ENCODE results near the gene TICAM2. TPM values are rescaled to one million over a fixed set of nuclear protein-coding genes. Genes with fewer than 3 reads are reported as not detected.

TICAM2 gene
- total and polyA plus RNA-seq, 5 experiments from 2014 or later: 1.5 TPM; not detected in 4

GRCh38 chr5:115579747-115580173, 22.5 kb downstream of the TICAM2 start:
- POLR2A ChIA-PET: no interaction called here
- DNase-seq (no peak), ATAC-seq (no peak)
- H3K9me3 Mint-ChIP-seq: peaks cover 0 to 4% (median 0%) of the 10 kb centered on the region in 9 donors
- H3K4me1 Mint-ChIP-seq: peaks cover 0 to 5% (median 0%) of the 10 kb centered on the region in 4 donors
- H3K27ac Mint-ChIP-seq: no peak overlapping the region
- H3K4me3 Mint-ChIP-seq: no peak overlapping the region
- peaks cover 0 to 5% (median 2%) of the 10 kb centered on the region in 3 donors for H3K36me3 Mint-ChIP-seq
- H3K27me3 Mint-ChIP-seq: no peaks in the 10 kb centered on the region

GRCh38 chr5:115579216-115579615, 23.1 kb downstream of the TICAM2 start:
- H3K4me1 Mint-ChIP-seq: peaks cover 0 to 5% (median 0%) of the 10 kb centered on the region in 4 donors
- no peak overlapping the region for H3K27ac Mint-ChIP-seq
- POLR2A ChIA-PET: no interaction called here
- H3K36me3 Mint-ChIP-seq: peaks cover 0 to 5% (median 2%) of the 10 kb centered on the region in 3 donors
- H3K4me3 Mint-ChIP-seq: no peak overlapping the region
- no peak for DNase-seq
- peaks cover 0 to 2% (median 0%) of the 10 kb centered on the region in 5 donors for H3K27me3 Mint-ChIP-seq
- peaks cover 0 to 4% (median 0%) of the 10 kb centered on the region in 9 donors for H3K9me3 Mint-ChIP-seq
- no peak for ATAC-seq

DNA sequence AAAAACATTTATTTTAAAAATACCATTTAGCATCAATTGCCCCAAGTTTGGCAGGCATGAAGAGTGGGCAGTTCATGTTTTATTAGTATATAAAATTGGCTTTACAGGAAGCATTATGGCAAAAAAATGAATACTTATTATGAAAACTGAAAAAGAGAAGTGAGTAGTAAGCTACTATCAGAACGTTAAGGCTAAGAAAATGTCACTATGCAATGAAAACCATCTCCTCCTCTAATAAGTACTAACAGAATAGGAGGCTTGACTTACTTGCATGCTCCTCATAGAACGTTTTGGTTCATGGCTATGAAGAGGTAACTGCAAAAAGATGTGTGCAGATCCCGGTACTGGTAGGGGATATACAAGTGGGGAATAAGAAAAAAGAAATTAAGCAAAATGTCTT, 23.6 kb downstream of the TICAM2 start:
- H3K4me3 Mint-ChIP-seq: no peak overlapping the region
- peaks cover 0 to 5% (median 0%) of the 10 kb centered on the region in 4 donors for H3K4me1 Mint-ChIP-seq
- H3K27me3 Mint-ChIP-seq: peaks cover 0 to 2% (median 0%) of the 10 kb centered on the region in 5 donors
- H3K9me3 Mint-ChIP-seq: peaks cover 0 to 4% (median 0%) of the 10 kb centered on the region in 9 donors
- DNase-seq (no peak), ATAC-seq (no peak)
- POLR2A ChIA-PET: no interaction called here
- peaks cover 0 to 5% (median 2%) of the 10 kb centered on the region in 3 donors for H3K36me3 Mint-ChIP-seq
- H3K27ac Mint-ChIP-seq: no peak overlapping the region

GRCh38 chr5:115577741-115578140, 24.5 kb downstream of the TICAM2 start:
- Mint-ChIP-seq H3K9me3 (peaks cover 0 to 4% (median 0%) of the 10 kb centered on the region in 9 donors), H3K4me3 (no peak overlapping the region), H3K27me3 (peaks cover 0 to 3% (median 0%) of the 10 kb centered on the region in 5 donors), H3K27ac (no peak overlapping the region), H3K4me1 (peaks cover 0 to 5% (median 0%) of the 10 kb centered on the region in 4 donors), H3K36me3 (peaks cover 0 to 5% (median 2%) of the 10 kb centered on the region in 3 donors)
- POLR2A ChIA-PET: no interaction called here
- no peak for ATAC-seq
- DNase-seq: no peak

- H3K27me3 Mint-ChIP-seq: peaks cover 0 to 5% (median 2%) of the 10 kb centered on the region in 5 donors
- H3K4me3 Mint-ChIP-seq: no peak overlapping the region
- H3K27ac Mint-ChIP-seq: no peak overlapping the region
- H3K4me1 Mint-ChIP-seq: peaks cover 0 to 5% (median 0%) of the 10 kb centered on the region in 4 donors
- POLR2A ChIA-PET: no interaction called here
- peaks cover 0 to 4% (median 0%) of the 10 kb centered on the region in 9 donors for H3K9me3 Mint-ChIP-seq
- ATAC-seq (no peak), DNase-seq (no peak)
- peaks cover 0 to 5% (median 2%) of the 10 kb centered on the region in 3 donors for H3K36me3 Mint-ChIP-seq
Measured at GRCh38 chr5:115577329-115577728, 24.9 kb downstream of the TICAM2 start.

GRCh38 chr5:115575167-115576070, 26.9 kb downstream of the TICAM2 start:
- Mint-ChIP-seq H3K4me3 (no peak overlapping the region), H3K4me1 (peaks cover 0 to 5% (median 0%) of the 10 kb centered on the region in 4 donors), H3K36me3 (peaks cover 0 to 5% (median 2%) of the 10 kb centered on the region in 3 donors), H3K9me3 (peaks cover 0 to 4% (median 0%) of the 10 kb centered on the region in 9 donors), H3K27ac (no peak overlapping the region), H3K27me3 (peaks cover 0 to 5% (median 2%) of the 10 kb centered on the region in 5 donors)
- no peak for ATAC-seq
- no peak for DNase-seq
- POLR2A ChIA-PET: no interaction called here

DNA sequence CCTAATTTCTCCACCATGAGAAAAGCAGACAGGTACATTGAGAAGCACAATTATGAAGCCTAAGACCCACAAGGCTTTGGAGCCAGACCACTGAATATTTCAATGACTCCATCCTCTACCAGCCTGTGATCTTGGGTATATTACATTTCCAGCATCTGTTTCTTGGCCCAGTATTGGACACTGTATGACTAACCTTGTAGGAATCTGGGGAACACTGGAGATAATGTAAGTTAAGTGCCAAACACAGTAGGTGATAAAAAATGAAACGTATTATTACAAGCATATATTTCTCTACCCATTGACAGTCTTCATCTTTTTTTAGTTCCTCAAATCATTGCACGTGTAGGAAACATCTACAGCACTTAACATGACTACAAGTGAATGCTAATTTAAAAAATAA, 29.1 kb downstream of the TICAM2 start:
- DNase-seq: no peak
- peaks cover 0 to 4% (median 0%) of the 10 kb centered on the region in 9 donors for H3K9me3 Mint-ChIP-seq
- no peak overlapping the region for H3K4me3 Mint-ChIP-seq
- H3K27me3 Mint-ChIP-seq: peaks cover 0 to 5% (median 2%) of the 10 kb centered on the region in 5 donors
- no peak for ATAC-seq
- H3K4me1 Mint-ChIP-seq: no peaks in the 10 kb centered on the region
- H3K27ac Mint-ChIP-seq: no peak overlapping the region
- H3K36me3 Mint-ChIP-seq: peaks cover 0 to 5% (median 2%) of the 10 kb centered on the region in 3 donors
- POLR2A ChIA-PET: no interaction called here

DNA sequence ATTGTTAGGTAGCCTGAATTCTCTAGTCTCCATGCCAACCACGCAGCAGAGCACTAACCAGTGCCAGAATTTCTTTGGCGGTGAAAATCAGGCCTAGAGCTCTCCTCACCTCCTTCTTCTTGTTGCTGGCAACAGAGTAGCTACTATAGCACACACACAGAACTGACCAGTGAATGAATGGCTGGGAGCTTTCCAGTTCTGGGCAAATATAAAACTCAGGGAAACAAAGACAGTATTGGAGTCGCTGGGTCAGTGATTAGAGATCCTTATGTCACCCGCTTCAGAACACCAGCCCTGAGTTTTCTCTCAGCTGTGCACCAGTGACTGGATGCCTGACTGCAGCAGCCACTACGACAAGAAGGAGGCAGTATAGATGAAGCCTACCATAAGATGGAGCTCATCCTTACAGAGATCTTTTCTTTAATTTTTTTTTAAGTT, 30.8 kb downstream of the TICAM2 start:
- H3K27ac Mint-ChIP-seq: no peak overlapping the region
- H3K4me1 Mint-ChIP-seq: no peaks in the 10 kb centered on the region
- DNase-seq (no peak), ATAC-seq (no peak)
- POLR2A ChIA-PET: no interaction called here
- H3K27me3 Mint-ChIP-seq: peaks cover 0 to 5% (median 2%) of the 10 kb centered on the region in 5 donors
- no peak overlapping the region for H3K4me3 Mint-ChIP-seq
- H3K9me3 Mint-ChIP-seq: no peaks in the 10 kb centered on the region
- H3K36me3 Mint-ChIP-seq: no peaks in the 10 kb centered on the region

DNA sequence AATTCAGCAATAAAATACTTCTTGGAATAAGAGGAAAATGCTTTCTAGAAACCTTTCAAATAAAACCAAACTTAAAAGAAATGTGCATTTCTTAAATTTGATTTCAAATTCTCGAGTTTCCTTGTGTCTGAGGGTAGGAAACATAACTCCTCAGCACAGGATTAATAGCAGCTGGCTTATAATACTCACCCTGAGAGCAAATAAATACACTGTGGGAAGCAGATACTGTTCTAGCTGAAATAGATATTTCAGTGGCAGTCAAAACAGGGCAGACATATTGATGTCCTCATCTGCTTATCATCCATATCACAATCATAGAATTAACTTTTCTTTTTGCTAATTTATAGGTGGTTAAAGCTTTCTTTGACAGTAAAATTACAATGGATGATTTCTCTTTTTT, 33.6 kb downstream of the TICAM2 start:
- Mint-ChIP-seq H3K9me3 (peaks cover 0 to 4% (median 0%) of the 10 kb centered on the region in 9 donors), H3K4me3 (no peak overlapping the region), H3K4me1 (no peaks in the 10 kb centered on the region), H3K36me3 (peaks cover 0 to 5% (median 0%) of the 10 kb centered on the region in 3 donors), H3K27ac (no peak overlapping the region), H3K27me3 (peaks cover 0 to 9% (median 4%) of the 10 kb centered on the region in 5 donors)
- POLR2A ChIA-PET: no interaction called here
- ATAC-seq: no peak
- no peak for DNase-seq

GRCh38 chr5:115565233-115565632, 37.0 kb downstream of the TICAM2 start:
- Mint-ChIP-seq H3K4me3 (no peak overlapping the region), H3K36me3 (peaks cover 0 to 5% (median 0%) of the 10 kb centered on the region in 3 donors), H3K9me3 (peaks cover 0 to 4% (median 0%) of the 10 kb centered on the region in 9 donors), H3K27ac (no peak overlapping the region), H3K27me3 (peaks cover 3 to 21% (median 10%) of the 10 kb centered on the region in 5 donors), H3K4me1 (no peaks in the 10 kb centered on the region)
- POLR2A ChIA-PET: no interaction called here
- DNase-seq: no peak
- ATAC-seq: no peak

DNA sequence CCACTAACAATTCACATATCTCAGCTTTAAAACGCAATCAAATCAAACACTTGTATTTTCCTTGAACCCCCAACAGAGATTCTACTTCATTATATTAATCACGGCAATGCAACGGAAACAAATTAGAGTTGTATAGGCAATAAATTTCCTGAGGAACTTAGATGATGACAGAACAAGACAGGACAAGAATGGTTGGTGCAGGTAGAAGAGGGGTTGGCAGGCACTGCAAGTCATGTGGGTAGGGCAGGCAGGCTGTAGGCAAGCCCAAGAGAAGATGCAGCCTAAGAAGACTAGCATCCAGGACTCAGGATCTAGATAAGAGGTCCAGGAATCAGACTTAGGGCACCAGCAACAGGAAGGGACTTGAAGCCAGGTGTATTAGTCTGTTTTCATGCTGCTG, 41.1 kb downstream of the TICAM2 start:
- POLR2A ChIA-PET: no interaction called here
- peaks cover 0 to 4% (median 0%) of the 10 kb centered on the region in 9 donors for H3K9me3 Mint-ChIP-seq
- ATAC-seq (no peak), DNase-seq (no peak)
- peaks cover 7 to 29% (median 13%) of the 10 kb centered on the region in 5 donors for H3K27me3 Mint-ChIP-seq
- no peak overlapping the region for H3K27ac Mint-ChIP-seq
- peaks cover 0 to 5% (median 0%) of the 10 kb centered on the region in 3 donors for H3K36me3 Mint-ChIP-seq
- H3K4me3 Mint-ChIP-seq: no peak overlapping the region
- peaks cover 0 to 12% (median 0%) of the 10 kb centered on the region in 4 donors for H3K4me1 Mint-ChIP-seq

GRCh38 chr5:115559524-115559923, 42.8 kb downstream of the TICAM2 start:
- POLR2A ChIA-PET: no interaction called here

GRCh38 chr5:115558388-115558956, 43.8 kb downstream of the TICAM2 start:
- Mint-ChIP-seq H3K36me3 (no peaks in the 10 kb centered on the region), H3K27me3 (peaks cover 7 to 21% (median 11%) of the 10 kb centered on the region in 5 donors), H3K27ac (no peak overlapping the region), H3K4me1 (peaks cover 0 to 12% (median 0%) of the 10 kb centered on the region in 4 donors), H3K9me3 (peaks cover 0 to 3% (median 0%) of the 10 kb centered on the region in 9 donors), H3K4me3 (no peak overlapping the region)
- no peak for DNase-seq
- ATAC-seq: no peak
- POLR2A ChIA-PET: no interaction called here

More at GRCh38 chr5:115559524-115559923, 42.8 kb downstream of the TICAM2 start:
- Mint-ChIP-seq H3K27ac (no peak overlapping the region), H3K9me3 (peaks cover 0 to 3% (median 0%) of the 10 kb centered on the region in 9 donors), H3K27me3 (peaks cover 7 to 23% (median 12%) of the 10 kb centered on the region in 5 donors), H3K4me1 (peaks cover 0 to 12% (median 0%) of the 10 kb centered on the region in 4 donors), H3K36me3 (peaks cover 0 to 1% (median 0%) of the 10 kb centered on the region in 3 donors), H3K4me3 (no peak overlapping the region)
- DNase-seq: no peak
- ATAC-seq: no peak
